HFF-Myc (cell line): ENCODE measurements around the gene WDR33.

Source experiments
- DNase-seq: peaks from one replicate; pipeline ENCODE4 v3.0.0-alpha.2; 2011; ENCODE audit warnings: low read depth; ENCODE audit errors: extremely low read depth
- H3K4me3 ChIP-seq: replicated peaks from 2 replicates; pipeline ENCODE4 v1.5.1; 2011; ENCODE audit warnings: low read depth, mild to moderate bottlenecking, control low read depth, low read length
- CTCF ChIP-seq: IDR thresholded peaks from 2 replicates; pipeline ENCODE4 v1.5.1; 2012; ENCODE audit warnings: mild to moderate bottlenecking, low read depth, low read length, control low read depth; ENCODE audit errors: missing control alignments

Gene WDR33

GRCh38 chr2:127672341-127673224 is 138.4 kb downstream of the WDR33 start:
- H3K4me3 ChIP-seq, result no peak overlapping the region
- no peak for DNase-seq
- no peak for TF ChIP-seq CTCF

- TF ChIP-seq CTCF, result no peak
- no peak overlapping the region for H3K4me3 ChIP-seq
- no peak for DNase-seq
Observed at GRCh38 chr2:127671557-127672302, 139.2 kb downstream of the WDR33 start.

GRCh38 chr2:127670957-127671290 is 140.0 kb downstream of the WDR33 start:
- no peak overlapping the region for H3K4me3 ChIP-seq
- DNase-seq, result no peak
- no peak for TF ChIP-seq CTCF

GRCh38 chr2:127670055-127670956 is 140.7 kb downstream of the WDR33 start:
- no peak for DNase-seq
- H3K4me3 ChIP-seq, result no peak overlapping the region
- no peak for TF ChIP-seq CTCF

- H3K4me3 ChIP-seq, result no peak overlapping the region
- no peak for DNase-seq
- TF ChIP-seq CTCF, result no peak
Observed at GRCh38 chr2:127669056-127669455, 141.9 kb downstream of the WDR33 start.

GRCh38 chr2:127665267-127665893 is 145.6 kb downstream of the WDR33 start:
- no peak for DNase-seq
- no peak for TF ChIP-seq CTCF

More at GRCh38 chr2:127665267-127665893, 145.6 kb downstream of the WDR33 start:
- no peak overlapping the region for H3K4me3 ChIP-seq
